ENCODE data around the gene CABCOCO1. TPM values are rescaled to one million over a fixed set of nuclear protein-coding genes. Genes with fewer than 3 reads are reported as not detected.

Gene CABCOCO1
- total and polyA plus RNA-seq, 2 of the 13 experiments (the other 11 are each of a cell fraction or from before 2014, with no cell fraction given): not detected

DNA sequence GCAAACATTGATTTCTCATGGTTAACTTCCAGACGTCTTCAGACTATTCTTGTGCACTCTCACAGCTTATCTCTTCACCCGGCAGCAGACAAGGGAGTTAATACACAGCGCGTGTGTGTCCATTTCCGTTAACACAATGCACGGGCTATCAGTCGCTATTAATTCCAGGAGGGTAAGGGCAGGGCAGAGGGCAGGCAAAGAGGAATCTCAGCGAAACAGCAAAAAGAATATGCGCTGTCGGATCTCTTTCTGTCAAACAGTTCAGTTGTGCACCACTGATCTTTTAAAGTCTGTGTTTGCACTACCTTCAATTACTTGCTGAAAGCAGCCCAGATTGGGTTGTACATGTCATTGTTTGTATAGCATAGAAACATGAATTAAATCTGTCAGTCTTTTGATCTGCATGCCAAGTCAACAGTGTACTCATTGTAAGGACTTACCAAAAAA lies 41.1 kb upstream of the CABCOCO1 start:
- ATAC-seq (no peak), FAIRE-seq (no peak), DNase-seq (ENCODE audit: low spot score) (peak; percentile 57)
- Histone ChIP-seq H3K79me2 (ENCODE audit: insufficient read depth, low read length) (no peaks in the 10 kb centered on the region), H3K9ac (ENCODE audit: insufficient read depth, low read depth, low read length) (no peak overlapping the region), H3K36me3 (replicated peaks in 1 of 2; ENCODE audit: control insufficient read depth in 1 of 2, insufficient read depth in 2 of 2, low read length in 2 of 2) (no peaks in the 10 kb centered on the region), H4K20me1 (ENCODE audit: insufficient read depth, low read length) (no peaks in the 10 kb centered on the region), H3K4me3 (replicated peaks in 1 of 3; ENCODE audit: insufficient read depth in 1 of 3, low read depth in 2 of 3, low read length in 3 of 3) (no peak overlapping the region), H3K27me3 (ENCODE audit: control insufficient read depth in 1 of 2, insufficient read depth in 2 of 2, low read length in 2 of 2) (no peaks in the 10 kb centered on the region; a peak in 1 of 5 replicates), H3K27ac (ENCODE audit: extremely low read length, insufficient read depth, low read length) (no peak overlapping the region), H3K4me2 (ENCODE audit: low read depth, low read length) (peak overlapping the region; percentile 18; the same call in 1 of the 2 replicates), H2AFZ (ENCODE audit: low read length) (no peak overlapping the region), H3K9me3 (ENCODE audit: low read length) (no peaks in the 10 kb centered on the region), H3K4me1 (ENCODE audit: insufficient read depth, low read length) (no peaks in the 10 kb centered on the region)
- no TSS peak for BruUV-seq (replicated peaks)
- TF ChIP-seq FOXC1 (CRISPR knock-in tag; IDR thresholded peaks at IDR 0.05; ENCODE audit: borderline replicate concordance) (no peak), KAT2B (IDR thresholded peaks at IDR 0.05; ENCODE audit: borderline replicate concordance, low read depth, low read length) (no peak), FOXJ3 (CRISPR knock-in tag; IDR thresholded peaks at IDR 0.05; ENCODE audit: borderline replicate concordance) (no peak), ZNF781 (CRISPR knock-in tag; IDR thresholded peaks at IDR 0.05; ENCODE audit: borderline replicate concordance, not compliant biosample characterization) (no peak), SATB2 (CRISPR knock-in tag; IDR thresholded peaks at IDR 0.05) (no peak), ZNF253 (CRISPR knock-in tag; IDR thresholded peaks at IDR 0.05; ENCODE audit: borderline replicate concordance) (no peak), GATA4 (IDR thresholded peaks at IDR 0.05; ENCODE audit: borderline replicate concordance, low read depth) (no peak), ZNF136 (CRISPR knock-in tag; IDR thresholded peaks at IDR 0.05; ENCODE audit: low read depth) (no peak), PCBP2 (optimal IDR thresholded peaks at IDR 0.05; ENCODE audit: low read depth, low read length, poor library complexity, severe bottlenecking) (no peak), ZSCAN31 (CRISPR knock-in tag; IDR thresholded peaks at IDR 0.05; ENCODE audit: low read depth) (no peak), ZNF263 (CRISPR knock-in tag; IDR thresholded peaks at IDR 0.05) (no peak), ARID2 (CRISPR knock-in tag; IDR thresholded peaks at IDR 0.05; ENCODE audit: borderline replicate concordance) (no peak), NR2F2 (IDR thresholded peaks at IDR 0.05; ENCODE audit: borderline replicate concordance, low read depth) (no peak)
- TF ChIP-seq, protein P1, sequence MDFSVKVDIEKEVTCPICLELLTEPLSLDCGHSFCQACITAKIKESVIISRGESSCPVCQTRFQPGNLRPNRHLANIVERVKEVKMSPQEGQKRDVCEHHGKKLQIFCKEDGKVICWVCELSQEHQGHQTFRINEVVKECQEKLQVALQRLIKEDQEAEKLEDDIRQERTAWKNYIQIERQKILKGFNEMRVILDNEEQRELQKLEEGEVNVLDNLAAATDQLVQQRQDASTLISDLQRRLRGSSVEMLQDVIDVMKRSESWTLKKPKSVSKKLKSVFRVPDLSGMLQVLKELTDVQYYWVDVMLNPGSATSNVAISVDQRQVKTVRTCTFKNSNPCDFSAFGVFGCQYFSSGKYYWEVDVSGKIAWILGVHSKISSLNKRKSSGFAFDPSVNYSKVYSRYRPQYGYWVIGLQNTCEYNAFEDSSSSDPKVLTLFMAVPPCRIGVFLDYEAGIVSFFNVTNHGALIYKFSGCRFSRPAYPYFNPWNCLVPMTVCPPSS (IDR thresholded peaks at IDR 0.05): no peak
- TF ChIP-seq, protein P2, sequence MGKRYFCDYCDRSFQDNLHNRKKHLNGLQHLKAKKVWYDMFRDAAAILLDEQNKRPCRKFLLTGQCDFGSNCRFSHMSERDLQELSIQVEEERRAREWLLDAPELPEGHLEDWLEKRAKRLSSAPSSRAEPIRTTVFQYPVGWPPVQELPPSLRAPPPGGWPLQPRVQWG (CRISPR knock-in tag; IDR thresholded peaks at IDR 0.05; ENCODE audit: borderline replicate concordance, low read depth): no peak
- intact Hi-C loops (cut with micrococcal nuclease; ENCODE audit: unreplicated experiment) (no loop called here), in situ Hi-C loops (cut with HindIII; ENCODE audit: extremely low pct_ligation_motif_present, low pct_unique_long_range_greater_than_20kb) (loop anchor here (25.0 kb wide), 1 partner anchor 809 kb away; no protein-coding TSS in a partner anchor)
- ChIA-PET POLR2A (no interaction called here), CTCF (ENCODE audit: low intra/inter-chr PET ratio, low total read pairs) (no interaction called here)
- 3% methylated on average over 10 of the region's 10 CpGs for whole genome bisulfite sequencing (ENCODE audit: low lambda C conversion rate)

Data from HepG2 (cell line).